K562 (cell line): ENCODE data around the gene FPR1. TPM values are rescaled to one million over a fixed set of nuclear protein-coding genes. Genes with fewer than 3 reads are reported as not detected.

ENCODE experiments used
- ARID3B ChIP-seq: fragments of 250-450 bp; sonication (Bioruptor Pico); IDR thresholded peaks from 2 replicates; pipeline ENCODE4 v1.4.0; 2020; ENCODE audit warnings: borderline replicate concordance
- ATF6 ChIP-seq: sonication (generic); formaldehyde crosslinking; IDR thresholded peaks from 2 replicates; pipeline ENCODE4 v1.4.0; 2020; ENCODE audit warnings: mild to moderate bottlenecking, missing genetic modification reagents
- DLX4 ChIP-seq: fragments of 250-450 bp; sonication (Bioruptor Pico); IDR thresholded peaks from 2 replicates; pipeline ENCODE4 v1.6.1; 2021; ENCODE audit warnings: mild to moderate bottlenecking
- E2F4 ChIP-seq: sonication (generic); formaldehyde crosslinking; IDR thresholded peaks from 2 replicates; pipeline ENCODE4 v1.8.0; 2022; ENCODE audit warnings: mild to moderate bottlenecking, low read depth, missing genetic modification reagents
- EP400 ChIP-seq: fragments of 450-650 bp; IDR thresholded peaks from 2 replicates; pipeline ENCODE4 v1.6.1; 2017; ENCODE audit warnings: antibody characterized with exemption, mild to moderate bottlenecking, moderate library complexity
- GATAD2A ChIP-seq: fragments of 450-650 bp; IDR thresholded peaks from 2 replicates; pipeline ENCODE4 v1.6.1; 2017
- HMG20A ChIP-seq: fragments of 450-650 bp; formaldehyde crosslinking; conservative IDR thresholded peaks from 2 replicates; pipeline ENCODE4 v1.4.0; 2020; ENCODE audit warnings: mild to moderate bottlenecking, mixed read lengths
- HSF4 ChIP-seq: fragments of 250-450 bp; sonication (Bioruptor Pico); IDR thresholded peaks from 2 replicates; pipeline ENCODE4 v2.1.2; 2022; ENCODE audit warnings: mild to moderate bottlenecking, moderate library complexity, borderline replicate concordance
- MAX ChIP-seq: sonication (generic); formaldehyde crosslinking; IDR thresholded peaks from 2 replicates; pipeline ENCODE4 v1.9.0; 2022; ENCODE audit warnings: mild to moderate bottlenecking, missing genetic modification reagents
- MBD1 ChIP-seq: fragments of 250-450 bp; sonication (Bioruptor Pico); IDR thresholded peaks from 2 replicates; pipeline ENCODE4 v1.8.0; 2022; ENCODE audit warnings: inconsistent platforms
- MEIS2 ChIP-seq: fragments of 450-650 bp; IDR thresholded peaks from 2 replicates; pipeline ENCODE4 v1.6.1; 2014; ENCODE audit warnings: mild to moderate bottlenecking; ENCODE audit not compliant: partially characterized antibody
- NR1H2 ChIP-seq: sonication (generic); formaldehyde crosslinking; IDR thresholded peaks from 2 replicates; pipeline ENCODE4 v1.4.0; 2020; ENCODE audit warnings: mild to moderate bottlenecking, missing genetic modification reagents
- SMARCA5 ChIP-seq: fragments of 450-650 bp; IDR thresholded peaks from 2 replicates; pipeline ENCODE4 v1.6.1; 2016
- SMARCC2 ChIP-seq: fragments of 450-650 bp; IDR thresholded peaks from 2 replicates; pipeline ENCODE4 v1.6.1; 2017; ENCODE audit warnings: antibody characterized with exemption, moderate library complexity, mild to moderate bottlenecking, low read depth
- SMC3 ChIP-seq: conservative IDR thresholded peaks from 2 replicates; pipeline ENCODE4 v1.6.1; 2011; ENCODE audit warnings: low read depth, low read length, improper control_type of control experiment; ENCODE audit not compliant: insufficient read depth
- ZBTB7A ChIP-seq: IDR thresholded peaks from 2 replicates; pipeline ENCODE4 v1.6.1; 2011; ENCODE audit warnings: low read depth, mild to moderate bottlenecking, low read length, moderate library complexity, borderline replicate concordance; ENCODE audit not compliant: control insufficient read depth
- ZC3H4 ChIP-seq: sonication (generic); formaldehyde crosslinking; IDR thresholded peaks from 2 replicates; pipeline ENCODE4 v1.9.0; 2021; ENCODE audit warnings: missing genetic modification reagents, borderline replicate concordance
- ZNF311 ChIP-seq: fragments of 250-450 bp; sonication (Bioruptor Pico); IDR thresholded peaks from 2 replicates; pipeline ENCODE4 v1.4.0; 2020; ENCODE audit warnings: mild to moderate bottlenecking, moderate library complexity
- ZNF707 ChIP-seq: fragments of 250-450 bp; sonication (Bioruptor Pico); conservative IDR thresholded peaks from 2 replicates; pipeline ENCODE4 v1.8.0; 2022; ENCODE audit warnings: inconsistent platforms, mild to moderate bottlenecking, moderate library complexity
- polyA plus RNA-seq, 8 experiments: library from polyadenylated mRNA; depleted of rRNA in 4 of 8; stranded (reverse) in 5 of 8; unstranded in 3 of 8; fragments of >200 nt; fragmentation: Nextera tagmentation in 2 of 8; fragmentation: Illumina TruSeq in 1 of 8; extraction: Ambion mirVana in 2 of 8; extraction: Trizol in 1 of 8; gene quantifications; 2 replicates each; pipeline versions ENCODE4 v1.2.1 to v1.2.3, GENCODE V29; 2011 to 2014; ENCODE audit warnings: inconsistent platforms in 1 of 8, missing spikeins in 1 of 8
- total RNA-seq, 7 experiments: library from RNA; depleted of rRNA in 6 of 7; stranded (reverse); fragments of >200 nt in 6 of 7; fragmentation: Illumina TruSeq in 2 of 7; extraction: Trizol in 2 of 7; gene quantifications; 2 replicates each; pipeline versions ENCODE4 v1.2.1 to v1.2.3, GENCODE V29; 2011 to 2021; ENCODE audit warnings: low replicate concordance in 1 of 7

Gene FPR1
- total and polyA plus RNA-seq, 9 of the 15 experiments (the other 6 are each of a cell fraction or from before 2014, with no cell fraction given) = 0.06 to 0.25 (median 0.14) TPM; not detected in 4

- no peak for TF ChIP-seq MBD1 (CRISPR knock-in tag)
- TF ChIP-seq ATF6 = no peak
- no peak for TF ChIP-seq ZNF707
- no peak for TF ChIP-seq MAX
- peak; percentile 65; the same call in 1 of the 2 replicates for TF ChIP-seq SMARCC2
- 0 out of 2 replicates have a peak, but pooled peaks have one; percentile 3 for TF ChIP-seq EP400
- TF ChIP-seq DLX4 (CRISPR knock-in tag) = no peak
- TF ChIP-seq SMARCA5 = no peak
- TF ChIP-seq GATAD2A = no peak
- TF ChIP-seq ZBTB7A = no peak
- peak; percentile 61 for TF ChIP-seq MEIS2
- TF ChIP-seq HMG20A (CRISPR knock-in tag) = no peak
- no peak for TF ChIP-seq HSF4 (CRISPR knock-in tag)
- no peak for TF ChIP-seq SMC3
- no peak for TF ChIP-seq E2F4
- TF ChIP-seq ARID3B (CRISPR knock-in tag) = no peak
- TF ChIP-seq ZC3H4 = no peak
- TF ChIP-seq NR1H2 = no peak
- no peak for TF ChIP-seq ZNF311 (CRISPR knock-in tag)
Observed at GRCh38 chr19:51784922-51785690, 33.4 kb upstream of the FPR1 start (continued).
